Glutamatergic neuron (in vitro differentiated cells): ENCODE results near the gene SALL1. TPM values are rescaled to one million over a fixed set of nuclear protein-coding genes. Genes with fewer than 3 reads are reported as not detected.

Experiments used
- DNase-seq: peaks from one replicate; pipeline ENCODE4 v3.0.0; 2022
- H3K27ac Mint-ChIP-seq: one replicate; pipeline ENCODE4 v1.8.0; 2020; ENCODE audit warnings: mild to moderate bottlenecking, mixed read lengths, inconsistent platforms; ENCODE audit not compliant: unreplicated experiment
- H3K27me3 Mint-ChIP-seq: one replicate; pipeline ENCODE4 v1.8.0; 2020; ENCODE audit warnings: mild to moderate bottlenecking, moderate library complexity, mixed read lengths, inconsistent platforms; ENCODE audit not compliant: unreplicated experiment
- H3K36me3 Mint-ChIP-seq: one replicate; pipeline ENCODE4 v1.8.0; 2020; ENCODE audit warnings: mild to moderate bottlenecking, mixed read lengths, inconsistent platforms; ENCODE audit not compliant: unreplicated experiment
- H3K4me1 Mint-ChIP-seq: one replicate; pipeline ENCODE4 v1.8.0; 2020; ENCODE audit warnings: mild to moderate bottlenecking, low read depth, mixed read lengths, inconsistent platforms; ENCODE audit not compliant: unreplicated experiment
- H3K4me3 Mint-ChIP-seq: one replicate; pipeline ENCODE4 v1.8.0; 2020; ENCODE audit warnings: mild to moderate bottlenecking, mixed read lengths, inconsistent platforms; ENCODE audit not compliant: unreplicated experiment
- H3K9me3 Mint-ChIP-seq: one replicate; pipeline ENCODE4 v1.8.0; 2020; ENCODE audit warnings: mild to moderate bottlenecking, moderate library complexity, mixed read lengths, inconsistent platforms; ENCODE audit not compliant: unreplicated experiment
- total RNA-seq: library from RNA; stranded (reverse); fragmentation: NEBNext Ultra II Directional; extraction: Animal tissue kit (Norgen Biotek cat#: 25700); gene quantifications from one replicate; pipeline ENCODE4 v1.2.1, GENCODE V29; 2021; ENCODE audit not compliant: unreplicated experiment
- TF ChIP-seq, protein P1 (sequence below): fragments of 200-600 bp; sonication (generic); IDR thresholded peaks from one replicate; pipeline ENCODE4 v1.5.0; 2021; ENCODE audit not compliant: partially characterized antibody, unreplicated experiment

Gene SALL1
- total RNA-seq, 1 donor from 2014 or later = 35.7 TPM

DNA sequence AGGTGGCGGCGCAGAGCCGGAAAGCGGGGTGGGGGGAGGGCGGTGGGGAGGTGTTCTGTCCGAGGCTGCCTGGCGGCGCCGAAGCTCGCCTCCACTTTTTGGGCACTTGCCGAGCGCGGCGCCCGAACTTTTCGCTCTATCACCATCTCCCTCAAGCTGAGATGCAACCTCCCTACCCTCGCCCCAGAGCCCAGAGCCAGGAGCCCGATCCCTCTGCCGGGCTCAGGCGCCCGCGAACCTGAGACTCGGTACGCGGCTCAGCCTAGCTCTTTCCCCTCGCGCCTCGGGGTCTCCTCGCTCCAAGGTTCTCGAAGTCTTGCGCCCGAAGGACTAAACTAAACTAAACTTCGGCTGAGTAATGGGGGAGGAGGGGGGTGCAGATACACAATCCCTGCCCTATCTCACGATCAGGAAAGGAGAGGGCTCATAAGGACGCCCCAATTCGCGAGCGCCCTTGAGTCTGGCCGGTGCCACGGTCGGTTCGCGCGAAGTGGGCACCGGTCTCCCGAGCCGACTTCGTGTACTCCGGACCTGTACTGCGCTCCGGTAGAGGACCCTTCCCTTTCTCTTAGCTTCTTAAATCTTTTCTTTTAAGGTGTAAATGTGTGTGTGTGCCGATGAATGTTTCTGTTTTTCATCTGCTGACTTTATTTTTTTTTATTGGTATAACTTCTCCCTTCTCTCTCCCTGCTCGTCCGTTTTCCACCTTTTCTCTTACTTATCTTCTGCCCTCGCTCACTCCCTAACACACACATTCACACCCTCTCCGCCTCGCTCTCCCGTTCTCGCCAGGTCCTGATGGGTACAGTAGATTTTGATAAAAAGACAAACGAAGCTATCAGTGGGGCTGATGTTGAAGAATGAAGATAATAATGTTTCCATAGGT lies 1.9 kb upstream of the SALL1 start:
- peak overlapping the region; percentile 97 for H3K4me3 Mint-ChIP-seq
- H3K27me3 Mint-ChIP-seq = peaks cover 22% of the 10 kb centered on the region
- H3K9me3 Mint-ChIP-seq = peaks cover 7% of the 10 kb centered on the region
- no peaks in the 10 kb centered on the region for H3K36me3 Mint-ChIP-seq
- H3K4me1 Mint-ChIP-seq = peaks cover 35% of the 10 kb centered on the region
- DNase-seq = no peak
- TF ChIP-seq, protein P1, sequence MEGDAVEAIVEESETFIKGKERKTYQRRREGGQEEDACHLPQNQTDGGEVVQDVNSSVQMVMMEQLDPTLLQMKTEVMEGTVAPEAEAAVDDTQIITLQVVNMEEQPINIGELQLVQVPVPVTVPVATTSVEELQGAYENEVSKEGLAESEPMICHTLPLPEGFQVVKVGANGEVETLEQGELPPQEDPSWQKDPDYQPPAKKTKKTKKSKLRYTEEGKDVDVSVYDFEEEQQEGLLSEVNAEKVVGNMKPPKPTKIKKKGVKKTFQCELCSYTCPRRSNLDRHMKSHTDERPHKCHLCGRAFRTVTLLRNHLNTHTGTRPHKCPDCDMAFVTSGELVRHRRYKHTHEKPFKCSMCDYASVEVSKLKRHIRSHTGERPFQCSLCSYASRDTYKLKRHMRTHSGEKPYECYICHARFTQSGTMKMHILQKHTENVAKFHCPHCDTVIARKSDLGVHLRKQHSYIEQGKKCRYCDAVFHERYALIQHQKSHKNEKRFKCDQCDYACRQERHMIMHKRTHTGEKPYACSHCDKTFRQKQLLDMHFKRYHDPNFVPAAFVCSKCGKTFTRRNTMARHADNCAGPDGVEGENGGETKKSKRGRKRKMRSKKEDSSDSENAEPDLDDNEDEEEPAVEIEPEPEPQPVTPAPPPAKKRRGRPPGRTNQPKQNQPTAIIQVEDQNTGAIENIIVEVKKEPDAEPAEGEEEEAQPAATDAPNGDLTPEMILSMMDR = no peak
- H3K27ac Mint-ChIP-seq = peak overlapping the region; percentile 69

DNA sequence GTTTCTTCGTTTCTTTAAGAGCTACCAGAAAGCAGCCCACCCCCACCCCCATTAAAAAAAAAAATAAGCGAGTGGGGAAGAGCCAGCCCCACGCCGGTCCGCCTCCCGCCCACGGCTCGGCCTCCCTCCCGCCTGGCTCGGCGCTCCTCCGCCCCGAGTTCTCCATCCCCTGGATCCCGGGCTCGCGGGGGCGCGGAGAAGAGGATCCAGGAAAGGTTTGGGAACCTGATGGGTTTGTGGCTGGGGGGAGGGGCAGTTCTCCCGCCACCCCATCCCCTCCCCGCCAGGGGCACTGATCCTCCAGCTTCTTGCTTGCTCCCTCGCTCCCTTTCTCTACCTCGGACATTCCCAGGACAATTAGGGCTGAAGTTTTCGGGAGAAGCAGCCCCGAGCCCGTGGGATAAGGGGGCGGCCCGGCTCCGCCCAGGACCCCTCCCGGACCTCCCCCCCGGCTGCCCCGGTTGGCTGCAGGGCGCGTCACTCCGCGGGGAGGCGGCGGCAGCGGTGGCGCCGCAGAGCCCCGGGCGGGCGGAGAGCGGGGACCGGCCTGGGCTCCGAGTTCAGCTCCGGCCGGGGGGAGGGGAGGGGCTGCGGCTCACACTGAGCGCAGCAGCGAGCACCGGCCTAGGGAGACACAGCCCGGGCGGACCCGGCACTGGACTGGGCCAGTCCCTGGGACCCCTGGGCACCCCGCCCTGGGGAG lies 1.0 kb upstream of the SALL1 start:
- Mint-ChIP-seq H3K27ac (no peak overlapping the region), H3K36me3 (no peaks in the 10 kb centered on the region), H3K9me3 (peaks cover 7% of the 10 kb centered on the region), H3K4me3 (peak overlapping the region; percentile 57), H3K27me3 (peaks cover 22% of the 10 kb centered on the region), H3K4me1 (peaks cover 33% of the 10 kb centered on the region)
- TF ChIP-seq, protein P1 = peak; percentile 16
- peak; percentile 93 for DNase-seq

DNA sequence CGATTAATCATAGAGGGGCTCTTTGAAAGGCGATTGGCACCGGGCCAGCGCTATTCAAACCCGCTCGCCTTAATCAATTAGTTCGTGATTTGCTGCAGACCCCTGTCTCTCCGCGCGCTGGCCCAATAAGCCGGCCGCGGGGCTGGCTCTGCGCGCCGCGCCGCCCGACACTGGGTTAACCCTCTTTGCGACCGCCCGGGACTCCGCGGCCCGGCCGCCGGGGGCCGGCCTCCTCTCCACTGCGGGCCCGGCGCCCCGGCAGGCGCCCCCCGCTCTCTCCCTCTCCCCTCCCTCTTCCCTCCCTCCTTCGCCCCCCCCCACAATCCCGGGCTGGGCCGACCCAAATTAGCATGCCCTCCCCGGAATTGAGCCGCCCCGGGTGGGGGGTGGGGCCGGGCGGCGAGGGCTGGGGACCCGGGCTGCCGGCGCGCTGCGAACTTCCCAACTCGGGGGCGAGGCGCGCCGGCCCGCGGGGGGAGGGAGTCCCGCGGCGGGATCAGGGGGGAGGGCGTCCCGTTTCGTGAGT lies 428 bp upstream of the SALL1 start:
- TF ChIP-seq, protein P1 = no peak
- Mint-ChIP-seq H3K27me3 (peaks cover 21% of the 10 kb centered on the region), H3K4me3 (peak overlapping the region; percentile 90), H3K9me3 (peaks cover 7% of the 10 kb centered on the region), H3K36me3 (no peaks in the 10 kb centered on the region), H3K27ac (no peak overlapping the region), H3K4me1 (peaks cover 36% of the 10 kb centered on the region)
- DNase-seq = peak; percentile 90

DNA sequence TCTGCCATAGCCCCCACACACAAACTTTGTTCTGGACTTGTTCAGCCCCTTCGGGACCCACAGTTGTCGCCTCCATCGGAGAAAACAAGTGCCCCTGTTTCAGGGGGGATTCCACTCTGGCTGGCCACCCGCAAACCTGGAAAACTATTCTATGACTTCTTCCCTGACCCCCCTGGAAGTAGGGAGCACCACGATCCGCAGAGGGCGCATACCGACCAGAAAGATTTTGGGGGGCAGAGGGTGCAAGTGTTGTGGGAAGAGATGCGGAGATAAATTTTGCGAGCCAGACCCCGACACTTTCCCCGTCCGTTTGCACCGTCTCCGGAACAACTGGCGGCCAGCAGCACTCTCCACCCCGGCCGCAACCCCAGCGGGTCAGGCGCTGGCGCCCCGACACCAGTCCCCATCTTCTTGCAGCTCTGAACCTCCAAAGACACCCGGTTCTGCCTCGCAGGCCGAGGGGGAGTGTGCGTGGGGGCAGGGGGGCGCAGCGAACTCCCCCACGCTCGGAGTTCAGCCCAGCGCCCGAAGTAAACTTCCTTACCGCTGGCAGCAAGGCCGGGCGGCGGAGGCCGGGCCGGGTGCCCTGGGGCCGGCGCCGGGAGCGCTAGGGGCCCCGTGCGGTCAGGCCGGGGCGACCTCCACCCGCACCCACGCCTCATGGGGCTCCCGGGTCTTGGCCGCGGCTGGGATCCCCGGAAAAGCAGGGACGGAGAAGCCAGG lies 744 bp downstream of the SALL1 start:
- H3K27ac Mint-ChIP-seq = peak overlapping the region; percentile 94

More for the DNA sequence above, 744 bp downstream of the SALL1 start:
- H3K4me3 Mint-ChIP-seq = peak overlapping the region; percentile 91
- H3K4me1 Mint-ChIP-seq = peaks cover 41% of the 10 kb centered on the region
- peaks cover 22% of the 10 kb centered on the region for H3K27me3 Mint-ChIP-seq
- DNase-seq = no peak
- no peaks in the 10 kb centered on the region for H3K36me3 Mint-ChIP-seq
- H3K9me3 Mint-ChIP-seq = peaks cover 7% of the 10 kb centered on the region
- TF ChIP-seq, protein P1 = no peak
